Neural progenitor cell (in vitro differentiated cells): ENCODE results near the gene ALDH1A3.

Experiments
- EZH2phosphoT487 ChIP-seq: fragments of 200-600 bp; sonication (generic); IDR thresholded peaks from 2 replicates; pipeline ENCODE4 v1.6.1; 2017; ENCODE audit warnings: antibody characterized with exemption
- TF ChIP-seq, protein P1 (sequence below): fragments of 200-600 bp; sonication (generic); IDR thresholded peaks from 2 replicates; pipeline ENCODE4 v1.5.1; 2017; ENCODE audit warnings: antibody characterized with exemption, mild to moderate bottlenecking

- TF ChIP-seq, protein P1, sequence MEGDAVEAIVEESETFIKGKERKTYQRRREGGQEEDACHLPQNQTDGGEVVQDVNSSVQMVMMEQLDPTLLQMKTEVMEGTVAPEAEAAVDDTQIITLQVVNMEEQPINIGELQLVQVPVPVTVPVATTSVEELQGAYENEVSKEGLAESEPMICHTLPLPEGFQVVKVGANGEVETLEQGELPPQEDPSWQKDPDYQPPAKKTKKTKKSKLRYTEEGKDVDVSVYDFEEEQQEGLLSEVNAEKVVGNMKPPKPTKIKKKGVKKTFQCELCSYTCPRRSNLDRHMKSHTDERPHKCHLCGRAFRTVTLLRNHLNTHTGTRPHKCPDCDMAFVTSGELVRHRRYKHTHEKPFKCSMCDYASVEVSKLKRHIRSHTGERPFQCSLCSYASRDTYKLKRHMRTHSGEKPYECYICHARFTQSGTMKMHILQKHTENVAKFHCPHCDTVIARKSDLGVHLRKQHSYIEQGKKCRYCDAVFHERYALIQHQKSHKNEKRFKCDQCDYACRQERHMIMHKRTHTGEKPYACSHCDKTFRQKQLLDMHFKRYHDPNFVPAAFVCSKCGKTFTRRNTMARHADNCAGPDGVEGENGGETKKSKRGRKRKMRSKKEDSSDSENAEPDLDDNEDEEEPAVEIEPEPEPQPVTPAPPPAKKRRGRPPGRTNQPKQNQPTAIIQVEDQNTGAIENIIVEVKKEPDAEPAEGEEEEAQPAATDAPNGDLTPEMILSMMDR, result no peak
- TF ChIP-seq EZH2phosphoT487, result no peak
These were observed 21.7 kb downstream of the ALDH1A3 start for GRCh38 chr15:100901296-100901695.
